ENCODE results near the gene SLC47A1. TPM values are rescaled to one million over a fixed set of nuclear protein-coding genes. Genes with fewer than 3 reads are reported as not detected.

Gene SLC47A1
- total RNA-seq, 4 donors from 2014 or later = 19.1 to 53.0 (median 39.2) TPM

DNA sequence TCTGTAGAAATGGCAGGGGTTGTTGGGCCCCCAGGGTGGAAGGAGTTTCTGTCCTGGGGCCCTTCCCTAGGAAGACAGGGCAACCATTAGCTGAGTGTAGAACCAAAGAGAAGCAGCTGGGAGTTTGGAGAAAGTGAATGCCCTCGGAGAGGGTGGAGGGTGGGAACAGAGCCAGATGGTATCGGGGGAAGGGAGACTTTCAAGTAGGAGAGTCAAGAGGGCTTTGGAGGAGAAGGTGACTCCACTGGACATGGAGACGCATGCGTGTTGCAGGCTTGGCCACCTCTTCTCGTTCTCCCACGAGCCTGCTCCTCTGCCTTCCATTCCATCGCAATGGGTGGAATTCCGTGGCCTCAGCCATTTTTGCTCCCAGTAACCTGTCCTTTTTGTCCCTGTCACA lies 19.4 kb downstream of the SLC47A1 start:
- DNase-seq (ENCODE audit: low spot score in 2 of 2) = no peak
- 89% methylated on average over 8 of the region's 8 CpGs for WGBS
- no peak overlapping the region for H3K27ac ChIP-seq

GRCh38 chr17:19554393-19554792 lies 20.7 kb downstream of the SLC47A1 start:
- WGBS = 70% methylated on average over 9 of the region's 9 CpGs

More for the DNA sequence above, 19.4 kb downstream of the SLC47A1 start:
- no peaks in the 10 kb centered on the region for H3K36me3 ChIP-seq
- peaks cover under 1% of the 10 kb centered on the region for H3K4me1 ChIP-seq
- no peaks in the 10 kb centered on the region for H3K9me3 ChIP-seq
- TF ChIP-seq POLR2A (IDR thresholded peaks at IDR 0.05) (no peak), EP300 (IDR thresholded peaks at IDR 0.05) (no peak), POLR2AphosphoS5 (IDR thresholded peaks at IDR 0.05) (no peak), CTCF (IDR thresholded peaks at IDR 0.05) (no peak)
- H3K4me3 ChIP-seq = no peak overlapping the region
- H3K27me3 ChIP-seq = no peaks in the 10 kb centered on the region

GRCh38 chr17:19555746-19556145 lies 22.1 kb downstream of the SLC47A1 start:
- Histone ChIP-seq H3K4me3 (no peak overlapping the region), H3K27ac (no peak overlapping the region), H3K4me1 (no peaks in the 10 kb centered on the region), H3K27me3 (no peaks in the 10 kb centered on the region), H3K9me3 (no peaks in the 10 kb centered on the region), H3K36me3 (no peaks in the 10 kb centered on the region)
- DNase-seq (ENCODE audit: low spot score in 2 of 2) = no peak
- TF ChIP-seq EP300 (IDR thresholded peaks at IDR 0.05) (no peak), POLR2AphosphoS5 (IDR thresholded peaks at IDR 0.05) (no peak), CTCF (IDR thresholded peaks at IDR 0.05) (no peak), POLR2A (IDR thresholded peaks at IDR 0.05) (no peak)
- 97% methylated on average over 5 of the region's 11 CpGs for WGBS

More at GRCh38 chr17:19554393-19554792, 20.7 kb downstream of the SLC47A1 start:
- Histone ChIP-seq H3K4me3 (no peak overlapping the region), H3K4me1 (no peaks in the 10 kb centered on the region), H3K9me3 (no peaks in the 10 kb centered on the region), H3K36me3 (no peaks in the 10 kb centered on the region), H3K27ac (no peak overlapping the region), H3K27me3 (no peaks in the 10 kb centered on the region)
- TF ChIP-seq EP300 (IDR thresholded peaks at IDR 0.05) (no peak), POLR2A (IDR thresholded peaks at IDR 0.05) (no peak), CTCF (IDR thresholded peaks at IDR 0.05) (no peak), POLR2AphosphoS5 (IDR thresholded peaks at IDR 0.05) (no peak)
- no peak for DNase-seq (ENCODE audit: low spot score in 2 of 2)

GRCh38 chr17:19558946-19559345 lies 25.3 kb downstream of the SLC47A1 start:
- Histone ChIP-seq H3K36me3 (no peaks in the 10 kb centered on the region), H3K27me3 (no peaks in the 10 kb centered on the region), H3K4me3 (no peak overlapping the region), H3K9me3 (no peaks in the 10 kb centered on the region), H3K27ac (peak overlapping the region; percentile 2), H3K4me1 (no peaks in the 10 kb centered on the region)
- TF ChIP-seq CTCF (IDR thresholded peaks at IDR 0.05) (no peak), EP300 (IDR thresholded peaks at IDR 0.05) (no peak), POLR2A (IDR thresholded peaks at IDR 0.05) (no peak), POLR2AphosphoS5 (IDR thresholded peaks at IDR 0.05) (no peak)
- DNase-seq (ENCODE audit: low spot score in 2 of 2) = no peak

- Histone ChIP-seq H3K4me1 (no peaks in the 10 kb centered on the region), H3K9me3 (no peaks in the 10 kb centered on the region), H3K4me3 (no peak overlapping the region), H3K27ac (no peak overlapping the region), H3K36me3 (no peaks in the 10 kb centered on the region), H3K27me3 (no peaks in the 10 kb centered on the region)
- TF ChIP-seq POLR2AphosphoS5 (IDR thresholded peaks at IDR 0.05) (no peak), POLR2A (IDR thresholded peaks at IDR 0.05) (no peak), CTCF (IDR thresholded peaks at IDR 0.05) (no peak), EP300 (IDR thresholded peaks at IDR 0.05) (no peak)
- no peak for DNase-seq (ENCODE audit: low spot score in 2 of 2)
- 93% methylated on average over 9 of the region's 9 CpGs for WGBS
Observed at GRCh38 chr17:19561697-19562318, 28.2 kb downstream of the SLC47A1 start.
